Posterior vena cava (tissue), 2 donors: Measurements from ENCODE around the gene PREB. TPM values are rescaled to one million over a fixed set of nuclear protein-coding genes. Genes with fewer than 3 reads are reported as not detected.
"Not testable (repeated sequence)": the region's sequence is repeated elsewhere in the genome, so short reads cannot be mapped to it uniquely, and the experiment has no call there.

Experiments used
- DNase-seq: peaks from one replicate; pipeline ENCODE4 v3.0.0-alpha.2; 2020; ENCODE audit warnings: low spot score
- intact Hi-C, 2 donors: fragments of 100-400 bp; cut with DNase I; formaldehyde crosslinking; loops; one replicate each; pipeline versions ENCODE4 v1.14.1 to v1.14.2; 2022 to 2023
- total RNA-seq, 2 donors: library from RNA; stranded (reverse); fragmentation: NEBNext Ultra II Directional; extraction: Animal tissue kit (Norgen Biotek cat#: 25700); gene quantifications; one replicate each; pipeline ENCODE4 v1.2.1, GENCODE V29; 2021
- donor health status: DM: yes; HTN: yes; CAD: no.
- donor health status: DM: yes; HTN: yes; CAD: no.

PREB gene
- total RNA-seq, 2 donors from 2014 or later, result 90.7 to 92.3 TPM

DNA sequence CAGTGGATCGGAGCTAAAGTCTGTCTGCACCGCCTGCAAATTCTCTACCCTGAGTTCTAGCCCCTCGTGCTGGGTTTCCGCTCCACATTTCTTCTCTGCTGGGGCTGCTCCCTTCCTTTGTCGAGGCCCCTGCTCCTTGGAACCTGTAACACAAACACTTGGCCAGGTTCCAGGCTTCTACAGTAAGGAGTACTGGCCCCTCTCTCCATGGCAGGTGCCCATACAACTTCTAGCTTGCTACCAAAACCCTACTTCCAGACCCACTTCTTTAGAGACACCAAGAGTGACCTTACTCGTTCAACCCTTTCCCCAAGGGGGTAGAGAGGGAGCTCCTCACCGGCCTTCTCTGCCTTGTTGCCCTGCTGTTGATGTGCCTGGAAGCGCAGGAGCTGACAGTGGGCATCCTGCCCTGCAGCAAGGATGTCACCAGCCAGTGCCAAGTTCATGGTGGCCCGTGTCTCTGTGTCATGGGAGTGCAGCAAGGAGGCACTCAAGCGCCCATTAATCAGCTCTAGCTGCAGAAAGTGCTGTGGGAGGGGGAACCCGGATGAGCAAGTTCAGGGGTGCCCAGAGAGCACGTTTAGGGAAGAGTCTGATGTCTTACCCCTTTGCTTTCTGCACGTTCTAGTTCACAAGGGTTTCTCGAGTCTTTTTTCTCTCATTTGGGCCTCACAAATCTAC, 1.1 kb downstream of the PREB start:
- intact Hi-C loops, result loop anchor here (1.0 to 5.0 kb wide), 2 partner anchors 54 kb away; no protein-coding TSS in a partner anchor
- DNase-seq, result peak; percentile 80

DNA sequence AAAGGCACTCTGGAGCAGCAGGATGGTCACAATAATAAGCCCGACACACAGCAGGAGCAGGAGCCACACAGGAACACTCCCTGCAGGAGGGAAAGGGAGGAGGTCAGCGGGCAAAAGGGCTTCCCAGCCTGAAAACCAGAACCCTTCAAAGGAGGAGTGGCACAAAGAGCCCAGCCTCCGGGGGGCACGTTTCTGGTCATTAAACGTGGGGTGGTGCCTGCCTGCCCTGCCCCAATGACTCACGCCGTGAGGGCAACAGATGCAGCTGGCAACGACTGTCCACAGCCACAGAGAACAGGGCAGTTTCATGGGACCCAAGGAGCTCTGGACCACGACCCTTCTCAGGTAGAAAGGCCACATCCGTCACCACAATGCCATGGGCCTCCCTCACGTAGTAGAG, 3.0 kb downstream of the PREB start:
- intact Hi-C loops, result loop anchor here in 1 of 2 donors (5.0 kb wide), 1 partner anchor 56 kb away; no protein-coding TSS in a partner anchor
- peak; percentile 51 for DNase-seq

- intact Hi-C loops, result loop anchor here in 1 of 2 donors (5.0 kb wide), 1 partner anchor 57 kb away; no protein-coding TSS in a partner anchor
- DNase-seq, result no peak
Observed at GRCh38 chr2:27130396-27130795, 4.0 kb downstream of the PREB start.

- DNase-seq, result no peak
- intact Hi-C loops, result no loop called here
Observed at GRCh38 chr2:27128668-27129571, 5.5 kb downstream of the PREB start.

DNA sequence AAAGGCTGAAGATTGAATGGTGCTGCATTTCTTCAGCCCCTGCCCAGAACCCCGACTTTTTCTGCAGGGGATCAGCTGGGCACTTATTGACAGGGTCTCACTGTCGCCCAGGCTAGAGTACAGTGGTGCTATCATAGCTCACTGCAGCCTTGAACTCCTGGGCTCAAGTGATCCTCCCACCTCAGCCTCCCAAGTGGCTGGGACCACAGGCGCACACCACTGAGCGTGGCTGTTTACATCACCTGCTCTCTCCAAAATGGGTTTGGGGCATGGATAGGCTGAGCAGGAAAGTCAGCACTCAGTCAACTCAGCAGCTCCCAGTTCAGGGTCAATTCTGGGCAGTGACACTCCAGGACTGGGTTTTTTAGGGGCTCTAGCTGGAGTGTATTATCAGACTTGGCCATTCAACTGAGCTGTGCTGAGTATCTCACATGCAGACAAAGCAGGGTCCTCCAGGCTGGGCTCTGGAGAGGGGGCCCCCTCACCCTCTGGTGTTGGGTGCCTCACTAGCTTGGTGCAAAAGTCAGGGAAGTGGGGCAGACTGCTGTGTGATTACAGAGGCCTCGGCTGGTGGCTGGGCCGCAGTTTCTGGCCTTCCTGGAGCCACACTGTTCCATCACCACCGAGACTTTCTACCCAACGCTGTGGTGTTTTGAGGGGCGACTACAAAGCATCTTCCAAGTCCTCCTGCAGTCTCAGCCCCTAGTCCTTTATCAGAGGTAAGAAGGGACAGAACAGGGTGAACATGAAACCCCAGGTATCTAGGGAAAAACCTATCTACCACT, 6.4 kb downstream of the PREB start:
- intact Hi-C loops, result no loop called here
- DNase-seq, result no peak

GRCh38 chr2:27126252-27126710, 8.2 kb downstream of the PREB start:
- no peak for DNase-seq
- intact Hi-C loops, result no loop called here

DNA sequence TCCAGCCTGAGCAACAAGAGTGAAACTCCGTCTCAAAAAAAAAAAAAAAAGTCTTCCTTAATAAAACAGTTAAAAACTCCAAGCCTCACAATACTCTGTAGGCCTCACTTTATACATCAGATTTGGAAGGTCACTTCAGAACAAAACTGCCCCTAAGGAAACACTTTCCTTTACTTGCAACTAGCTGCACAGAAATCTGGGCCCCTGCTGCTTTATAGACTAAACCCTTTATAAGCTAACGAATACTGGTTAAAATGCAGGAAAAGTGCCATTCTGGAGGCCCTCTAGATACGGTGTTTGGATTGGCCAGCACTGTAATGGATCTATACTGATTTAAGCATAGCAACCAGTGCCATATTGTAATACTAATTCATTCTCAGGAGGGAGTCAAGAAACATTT, 9.3 kb downstream of the PREB start:
- no peak for DNase-seq
- intact Hi-C loops, result no loop called here

DNA sequence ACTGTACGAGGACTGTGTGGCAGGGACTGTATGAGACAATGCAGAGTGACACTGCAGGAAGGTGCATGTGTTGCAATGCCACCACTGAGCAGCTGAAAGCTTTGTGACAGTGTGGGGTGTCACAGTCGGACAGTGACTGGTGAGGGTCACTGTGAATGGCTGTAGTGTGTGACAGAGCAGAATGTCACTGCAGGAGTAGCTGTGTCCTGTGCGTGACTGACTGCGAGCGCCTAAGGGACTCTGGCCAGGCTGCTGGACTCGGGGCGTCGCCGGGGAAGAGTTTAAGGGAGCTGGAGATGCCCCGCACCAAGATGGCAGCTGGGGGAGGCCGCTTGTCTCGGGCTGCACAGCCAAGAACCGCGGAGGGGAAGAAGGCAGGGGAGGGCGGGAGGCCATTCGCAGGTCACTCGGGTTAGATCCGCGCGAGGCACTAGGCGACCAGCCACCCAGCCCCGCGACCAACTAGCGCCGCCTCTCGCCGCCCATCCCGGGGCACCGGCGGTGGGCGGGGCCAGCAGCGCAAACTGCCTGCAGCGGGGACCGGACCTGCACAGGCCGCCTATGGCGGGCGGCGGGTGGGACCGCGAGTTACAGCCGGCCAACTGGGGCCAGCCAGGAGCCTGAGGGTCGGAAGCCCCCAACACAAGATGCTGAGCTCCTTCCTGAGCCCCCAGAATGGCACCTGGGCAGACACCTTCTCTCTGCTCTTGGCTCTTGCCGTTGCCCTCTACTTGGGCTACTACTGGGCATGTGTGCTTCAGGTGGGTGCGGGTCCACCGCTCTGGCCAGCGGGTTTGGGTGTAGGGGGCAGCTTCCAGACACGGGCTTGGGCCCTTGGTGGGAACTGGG, 10.9 kb downstream of the PREB start, which contains the start of gene ABHD1:
Gene ABHD1 (plus strand): TSS at position 514 of the 849 bp plus-strand sequence. CDS start 134 bp downstream, at position 648.
- peak; percentile 87 for DNase-seq

DNA sequence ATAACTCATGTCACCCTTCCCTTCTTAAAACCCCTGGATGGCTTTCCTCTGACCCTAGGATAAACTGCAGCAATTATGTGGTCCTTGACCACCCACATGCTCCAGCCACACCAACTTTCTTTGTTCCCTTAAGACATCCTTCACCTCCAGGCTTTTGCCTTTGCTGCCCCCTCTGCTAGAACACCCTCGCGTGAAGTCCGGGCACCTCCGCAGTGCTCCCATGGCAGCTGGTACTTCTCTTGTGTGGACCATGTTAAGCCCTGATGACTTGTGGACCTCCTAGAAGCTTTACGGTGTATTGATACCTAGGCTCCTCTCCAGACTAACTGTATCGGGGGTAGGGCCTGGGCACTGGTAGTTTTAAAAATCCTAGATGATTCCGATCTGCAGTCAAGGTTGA, 11.6 kb downstream of the PREB start:
- DNase-seq, result no peak
- intact Hi-C loops, result no loop called here

More for the DNA sequence above, 10.9 kb downstream of the PREB start, which contains the start of gene ABHD1:
- intact Hi-C loops, result no loop called here

DNA sequence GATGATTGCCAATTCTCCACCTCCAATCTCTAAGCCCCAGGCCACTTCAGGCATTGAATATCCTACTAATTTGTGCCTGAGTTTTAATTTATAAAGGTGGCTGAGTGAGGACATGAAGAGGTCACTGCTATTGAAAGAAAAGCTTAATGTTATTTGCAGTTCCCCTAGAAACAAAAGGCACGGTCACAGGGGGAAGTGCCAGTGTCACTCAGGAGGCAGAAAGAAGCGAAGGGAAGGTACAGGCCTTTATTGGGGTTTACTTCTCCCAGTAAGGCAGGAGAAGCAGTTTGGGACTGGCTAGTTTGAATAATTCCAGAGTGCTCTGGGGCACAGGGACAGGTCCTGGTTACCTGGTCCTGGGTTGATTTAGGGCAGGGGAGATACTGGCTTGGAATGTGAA, 12.5 kb downstream of the PREB start:
- DNase-seq, result no peak
- intact Hi-C loops, result no loop called here

DNA sequence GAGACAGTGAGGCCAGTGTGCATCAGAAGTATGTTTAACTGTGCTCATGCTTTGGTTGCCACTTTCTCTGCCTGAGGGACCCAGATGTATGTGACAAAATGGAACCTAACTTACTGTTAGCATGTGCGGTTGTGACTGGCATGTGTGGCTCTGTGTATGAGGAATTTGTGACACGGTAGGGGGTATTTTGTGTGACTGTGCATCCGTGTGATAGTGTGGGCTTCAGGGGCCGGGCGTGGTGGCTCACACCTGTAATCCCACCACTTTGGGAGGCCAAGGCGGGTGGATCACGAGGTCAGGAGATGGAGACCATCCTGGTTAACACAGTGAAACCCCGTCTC, 15.1 kb downstream of the PREB start:
- intact Hi-C loops, result not testable (repeated sequence)
- DNase-seq, result peak; percentile 38

DNA sequence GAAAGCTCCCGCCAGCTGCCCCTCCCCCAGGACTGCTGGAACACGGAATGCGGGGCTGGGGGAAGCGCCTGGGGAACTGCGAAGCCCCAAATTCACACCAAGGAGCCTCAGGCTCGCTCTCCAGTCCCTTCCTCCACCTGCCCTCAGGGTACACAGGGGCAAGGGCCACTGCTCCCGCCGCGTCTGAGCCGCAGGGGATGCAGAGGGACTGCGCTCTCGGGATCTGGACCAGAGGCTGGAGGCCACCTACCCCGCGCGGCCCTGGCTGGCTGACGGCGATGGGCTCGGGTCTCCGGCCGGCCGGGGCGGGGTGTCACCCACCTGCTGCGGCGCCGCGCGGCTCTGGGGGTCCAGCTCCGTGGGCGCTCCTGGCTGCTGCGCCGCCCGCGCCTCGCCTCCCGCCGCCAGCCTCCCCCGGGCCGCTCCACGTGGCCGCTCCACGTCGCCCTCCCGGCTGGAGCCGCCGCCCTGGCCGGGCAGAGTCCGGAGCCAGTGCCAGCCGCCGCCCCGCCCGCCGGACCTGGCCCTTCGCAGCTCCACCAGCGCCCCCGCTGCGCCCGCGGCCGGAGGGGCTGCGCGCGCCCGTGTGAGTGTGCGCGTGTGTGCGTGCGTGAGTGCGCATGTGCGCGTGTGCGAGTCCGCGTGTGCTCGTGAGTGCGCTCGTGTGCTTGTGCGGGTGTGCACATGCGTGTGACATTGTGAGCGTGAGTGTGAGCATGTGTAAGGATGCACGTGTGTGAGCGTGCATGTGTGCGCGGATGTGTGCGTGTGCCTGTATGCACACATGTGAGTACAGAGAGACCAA, 15.7 kb downstream of the PREB start, which contains the start of gene CGREF1:
Gene CGREF1 (minus strand): TSS at position 604 of the 805 bp plus-strand sequence. CDS start 14,762 bp downstream, outside the sequence.
- intact Hi-C loops, result no loop called here
- peak; percentile 81 for DNase-seq

DNA sequence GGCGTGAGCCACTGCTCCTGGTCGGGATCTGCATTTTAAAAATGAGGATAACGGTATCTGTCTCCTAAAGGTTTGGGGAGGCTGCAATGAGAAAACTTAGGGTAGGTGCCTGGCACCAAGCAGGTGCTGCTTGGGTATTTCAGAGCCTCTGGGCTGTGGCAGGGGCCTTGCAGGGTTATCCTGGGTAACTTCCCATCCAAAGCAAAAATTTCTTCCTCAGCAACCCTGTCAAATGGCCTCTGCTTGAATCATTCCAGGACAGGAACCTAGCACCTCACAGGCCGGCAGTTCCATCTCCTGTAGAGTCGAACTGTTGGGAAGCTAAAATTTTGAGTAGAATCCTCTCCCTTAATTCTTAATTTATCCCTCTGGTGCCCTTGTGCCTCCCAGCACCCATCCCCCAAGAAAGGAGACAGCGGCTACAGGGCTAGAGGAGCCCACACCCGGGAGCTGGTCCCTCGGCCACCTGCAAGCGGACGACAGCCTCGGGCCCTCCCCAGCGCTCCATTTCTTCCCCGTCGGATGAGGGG, 16.4 kb downstream of the PREB start:
- intact Hi-C loops, result no loop called here
- peak; percentile 15 for DNase-seq

GRCh38 chr2:27115519-27115918, 18.9 kb downstream of the PREB start:
- intact Hi-C loops, result no loop called here
- DNase-seq, result no peak

- DNase-seq, intact Hi-C loops: not testable (repeated sequence)
Observed at GRCh38 chr2:27111392-27112078, 22.9 kb downstream of the PREB start.

- intact Hi-C loops, DNase-seq: not testable (repeated sequence)
Observed at GRCh38 chr2:27110603-27111352, 23.7 kb downstream of the PREB start.
